Adipose tissue (tissue), 3 donors: ENCODE measurements around the gene PLSCR2. TPM values are rescaled to one million over a fixed set of nuclear protein-coding genes. Genes with fewer than 3 reads are reported as not detected.
"Not testable (repeated sequence)": the region's sequence is repeated elsewhere in the genome, so short reads cannot be mapped to it uniquely, and the experiment has no call there.

Experiments used
- H3K27ac ChIP-seq: one replicate; pipeline ENCODE4 v1.5.1; 2013; ENCODE audit warnings: low read depth, low read length
- WGBS, 3 donors: extraction: QIAGEN DNeasy Blood & Tissue Kit; methylation state at CpG; one replicate each; pipeline ENCODE4 v1.1.7; 2013; 5-methylcytosine and 5-hydroxymethylcytosine counted together
- polyA plus RNA-seq, 3 donors: library from polyadenylated mRNA; stranded (reverse); fragments of 200-250 nt; gene quantifications; one replicate each; pipeline ENCODE4 v1.2.3, GENCODE V29; 2013
- donor health status: healthy with polysubstance abuse.
- donor health status: Bipolar disorder and iron deficiency.
- donor health status: healthy.

Gene PLSCR2
- polyA plus RNA-seq, 3 donors, result 0.14 TPM; not detected in 2

DNA sequence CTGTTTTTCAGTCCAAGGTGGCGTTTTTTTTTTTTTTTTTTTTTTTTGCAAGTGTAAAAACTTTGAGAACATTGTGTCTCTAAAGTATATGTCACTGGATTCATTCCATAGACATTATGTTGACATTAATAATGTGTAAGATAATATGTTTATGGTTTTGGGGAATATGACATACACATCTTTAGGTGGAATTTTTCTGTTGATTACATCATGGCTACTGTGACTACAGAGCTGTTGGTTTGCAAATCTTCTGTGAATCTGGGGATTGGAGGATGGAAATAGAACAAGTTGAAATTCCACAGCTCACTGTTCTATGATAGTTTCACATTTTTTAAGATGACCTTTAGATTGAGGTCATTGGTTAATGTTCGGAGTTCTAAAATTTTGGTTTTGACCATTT lies 24.4 kb upstream of the PLSCR2 start:
- H3K27ac ChIP-seq, result no peak overlapping the region
- WGBS, 3 donors, result 86 to 95% (median 93%) methylated on average over 2 of the region's 2 CpGs

DNA sequence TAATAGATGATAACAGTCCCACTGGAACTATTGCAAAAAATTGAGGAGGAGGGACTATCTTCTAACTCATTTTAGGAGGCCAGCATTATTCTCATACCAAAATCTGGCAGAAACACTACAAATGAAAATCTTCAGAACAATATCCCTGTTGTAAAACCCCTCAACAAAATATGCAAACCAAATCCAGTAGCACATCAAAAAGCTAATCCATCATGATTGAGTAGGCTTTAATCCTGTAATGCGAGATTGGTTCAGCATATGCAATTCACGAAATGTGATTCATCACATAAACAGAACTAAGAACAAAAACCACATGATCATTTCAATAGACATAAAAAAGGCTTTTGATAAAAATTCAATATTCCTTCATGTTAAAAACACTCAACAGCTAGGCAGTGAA lies 23.9 kb upstream of the PLSCR2 start:
- whole genome bisulfite sequencing, 3 donors, result 63 to 83% (median 74%) methylated on average over 2 of the region's 2 CpGs
- no peak overlapping the region for H3K27ac ChIP-seq

DNA sequence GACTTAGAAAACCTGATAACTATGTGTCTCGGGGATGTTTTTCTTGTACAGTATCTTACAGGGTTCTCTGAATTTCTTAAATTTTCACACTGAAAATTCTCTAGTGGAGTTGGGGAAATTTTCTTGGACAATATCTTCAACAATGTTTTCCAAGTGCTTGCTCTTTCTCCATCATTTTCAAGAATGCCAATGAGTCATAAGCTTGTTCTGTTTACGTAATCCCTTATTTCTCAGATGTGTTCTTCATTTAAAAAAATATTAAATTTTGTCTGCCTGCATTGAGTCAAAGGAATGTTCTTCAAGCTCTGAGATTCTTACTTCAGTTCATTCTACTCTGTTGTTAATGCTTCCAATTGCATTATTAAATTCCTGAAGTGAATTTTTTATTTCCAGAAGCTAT lies 21.9 kb upstream of the PLSCR2 start:
- WGBS, 3 donors, result 40 to 79% (median 66%) methylated on average over 2 of the region's 2 CpGs
- H3K27ac ChIP-seq, result no peak overlapping the region

DNA sequence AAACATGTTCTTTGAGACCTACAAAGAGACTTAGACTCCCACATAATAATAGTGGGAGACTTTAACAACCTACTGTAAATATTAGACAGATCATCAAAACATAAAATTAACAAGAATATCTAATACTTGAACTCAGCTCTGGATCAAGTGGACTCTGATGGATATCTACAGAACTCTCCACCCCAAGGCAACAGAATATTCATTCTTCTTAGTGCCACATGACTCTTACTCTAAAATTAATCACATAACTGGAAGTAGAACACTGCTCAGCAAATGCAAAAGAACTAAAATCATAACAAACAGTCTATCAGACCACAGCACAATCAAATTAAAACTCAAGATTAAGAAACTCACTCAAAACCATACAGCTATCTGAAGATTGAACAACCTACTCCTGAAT lies 15.9 kb upstream of the PLSCR2 start:
- H3K27ac ChIP-seq, result no peak overlapping the region

DNA sequence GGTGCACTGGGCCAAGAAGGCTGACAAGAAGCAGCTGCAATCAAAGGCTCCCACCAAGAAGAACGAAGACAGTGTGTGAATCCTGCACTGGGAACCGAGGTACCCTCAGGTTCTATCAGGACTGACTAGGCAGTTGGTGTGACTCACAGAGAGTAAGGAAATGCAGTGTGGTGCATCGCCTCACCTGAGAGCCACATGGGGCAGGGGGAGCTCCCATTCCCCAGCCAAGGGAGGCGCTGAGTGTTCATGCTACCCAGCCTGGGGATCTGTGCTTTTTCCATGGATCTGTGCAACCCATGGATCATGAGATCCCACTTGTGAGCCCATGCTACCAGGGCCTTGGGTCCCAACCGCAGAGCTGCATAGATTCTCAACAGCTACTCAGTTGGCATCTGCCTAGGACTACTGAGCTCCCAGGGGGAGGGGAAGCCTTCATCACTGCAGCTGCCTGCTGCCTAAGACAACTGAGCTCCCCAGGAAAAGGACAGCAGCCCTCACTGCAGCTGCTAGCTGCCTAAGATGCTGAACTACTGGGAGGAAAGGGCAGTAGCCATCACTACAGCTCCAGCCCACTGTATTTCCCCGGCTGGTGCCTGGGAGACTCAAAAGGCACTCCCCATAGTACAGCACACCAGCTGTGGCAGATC lies 6.9 kb upstream of the PLSCR2 start:
- WGBS, 3 donors, result 91 to 94% (median 93%) methylated on average over 6 of the region's 6 CpGs
- no peak overlapping the region for H3K27ac ChIP-seq

DNA sequence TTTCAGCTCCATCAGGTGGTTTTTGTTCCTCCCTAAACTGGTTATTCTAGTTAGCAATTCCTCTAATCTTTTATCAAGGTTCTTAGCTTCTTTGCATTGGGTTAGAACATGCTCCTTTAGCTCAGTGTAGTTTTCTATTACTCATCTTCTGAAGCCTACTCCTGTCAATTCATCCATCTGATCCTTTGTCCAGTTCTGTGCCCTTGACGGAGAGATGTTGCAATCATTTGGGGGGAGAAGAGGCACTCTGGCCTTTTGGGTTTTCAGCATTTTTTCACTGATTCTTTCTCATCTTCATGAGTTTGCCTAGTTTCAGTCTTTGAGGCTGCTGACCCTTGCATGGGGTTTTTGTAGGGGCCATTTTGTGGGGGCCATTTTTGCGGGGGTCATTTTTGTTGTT lies 5.6 kb upstream of the PLSCR2 start:
- WGBS, 3 donors, result 85 to 92% (median 85%) methylated on average over 2 of the region's 2 CpGs

DNA sequence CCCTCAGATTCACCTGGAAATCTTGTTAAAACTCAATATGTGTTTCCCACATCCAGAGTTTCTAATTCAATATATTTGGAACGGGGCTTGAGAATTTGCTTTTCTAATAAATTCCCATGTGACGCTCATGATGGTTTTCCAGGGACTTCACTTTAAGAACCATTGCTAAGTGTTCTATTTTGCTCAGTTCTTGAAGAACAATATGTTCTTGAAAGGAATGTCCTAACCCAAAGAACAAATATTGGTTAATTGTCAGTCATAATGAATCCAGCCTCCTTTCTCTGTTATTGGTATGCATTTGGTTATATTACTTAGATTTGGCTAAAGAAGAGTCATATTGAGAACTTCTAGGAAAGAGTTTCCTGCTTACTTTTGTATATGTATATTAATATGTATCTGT lies 4.4 kb upstream of the PLSCR2 start:
- no peak overlapping the region for H3K27ac ChIP-seq
- WGBS, 3 donors, result 81 to 86% (median 84%) methylated on average over 2 of the region's 2 CpGs

More for the DNA sequence above, 5.6 kb upstream of the PLSCR2 start:
- not testable (repeated sequence) for H3K27ac ChIP-seq

DNA sequence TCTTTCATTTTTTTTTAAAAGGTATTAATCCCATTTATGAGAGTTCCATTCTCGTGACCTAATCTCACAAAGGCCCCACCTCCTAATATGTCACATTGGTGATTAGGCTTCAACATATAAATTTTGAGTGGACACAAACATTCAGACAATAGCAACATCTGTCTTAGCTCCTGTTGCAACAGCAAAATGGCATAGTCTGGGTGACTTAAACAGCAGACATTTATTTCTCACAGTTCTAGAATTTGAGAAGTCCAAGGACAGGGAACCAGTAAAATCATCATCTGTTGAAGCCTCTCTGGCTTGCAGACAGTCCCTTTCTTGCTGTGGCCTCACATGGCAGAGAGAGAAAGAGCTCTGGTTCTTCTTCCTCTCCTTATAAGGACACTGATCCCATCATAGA lies 3.2 kb upstream of the PLSCR2 start:
- H3K27ac ChIP-seq, result no peak overlapping the region
- WGBS, 3 donors, result 82 to 89% (median 86%) methylated on average over 1 of the region's 1 CpG

DNA sequence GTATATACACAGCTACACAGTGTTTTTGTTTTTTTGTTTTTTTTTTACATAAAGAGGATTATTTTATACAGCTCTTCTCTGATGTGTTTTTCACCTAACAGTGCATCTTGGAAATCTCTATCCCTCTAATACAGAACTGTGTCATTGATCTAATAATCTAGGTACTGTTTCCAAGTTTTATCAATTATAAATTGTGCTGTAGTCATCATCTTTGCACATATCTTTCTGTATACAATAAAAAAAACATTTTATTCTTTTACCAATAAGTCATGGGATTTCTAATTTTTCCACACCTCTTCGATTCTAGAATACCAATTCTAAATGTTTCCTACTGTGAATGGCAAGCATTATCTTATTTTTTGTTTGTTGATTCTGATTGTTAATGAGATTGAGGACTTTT lies 1.7 kb upstream of the PLSCR2 start:
- 91 to 94% (median 93%) methylated on average over 1 of the region's 1 CpG for WGBS, 3 donors

DNA sequence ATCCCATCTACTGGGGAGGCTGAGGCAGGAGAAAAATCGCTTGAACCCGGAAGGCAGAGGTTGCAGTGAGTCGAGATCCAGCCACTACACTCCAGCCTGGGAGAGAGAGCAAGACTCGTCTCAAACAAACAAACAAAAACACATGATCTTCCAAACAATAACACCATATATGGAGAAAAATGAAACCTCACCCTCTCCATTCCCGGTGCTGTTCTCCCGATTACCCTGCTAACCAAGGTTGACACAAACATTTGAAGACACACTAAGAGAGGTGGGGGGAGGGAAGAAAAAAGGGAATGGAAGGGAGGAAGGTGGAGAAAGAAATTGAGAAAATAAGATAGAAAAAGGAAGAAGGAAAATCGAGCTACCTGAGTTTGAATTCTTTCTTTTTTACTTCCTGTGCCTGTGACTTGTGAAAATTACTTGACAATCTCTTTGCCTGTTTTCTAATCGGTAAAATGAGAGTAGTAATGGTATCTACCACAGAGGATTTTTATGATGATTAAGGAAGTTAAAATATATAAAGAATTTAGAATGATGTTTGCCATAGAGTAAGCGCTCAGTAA lies 1.1 kb upstream of the PLSCR2 start:
- H3K27ac ChIP-seq, result no peak overlapping the region
- WGBS, 3 donors, result 88 to 90% (median 90%) methylated on average over 9 of the region's 9 CpGs

More for the DNA sequence above, 1.7 kb upstream of the PLSCR2 start:
- no peak overlapping the region for H3K27ac ChIP-seq

DNA sequence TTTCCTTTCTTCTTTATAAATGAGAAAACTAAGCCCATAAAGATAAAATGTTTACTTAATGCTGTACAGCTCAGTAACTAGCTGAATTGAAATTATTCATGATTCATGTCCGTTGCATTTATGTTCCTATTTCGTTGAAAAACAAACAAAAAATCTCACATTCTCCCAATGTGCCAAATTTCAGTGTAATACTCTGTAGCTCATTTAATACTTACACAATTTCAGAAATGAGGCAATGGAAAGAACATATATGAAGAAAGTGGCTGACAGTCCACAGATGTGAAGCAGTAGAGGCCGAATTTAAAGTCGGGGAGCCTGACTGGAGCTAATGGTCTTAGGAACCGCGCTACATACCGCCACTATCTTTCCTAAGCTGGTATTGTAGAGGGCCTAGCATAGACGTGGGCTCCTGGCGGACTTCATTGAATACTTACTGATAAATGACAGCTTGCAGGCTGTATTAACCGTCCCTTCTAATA lies 651 bp downstream of the PLSCR2 start:
- no peak overlapping the region for H3K27ac ChIP-seq
- WGBS, 3 donors, result 70 to 86% (median 78%) methylated on average over 10 of the region's 10 CpGs

DNA sequence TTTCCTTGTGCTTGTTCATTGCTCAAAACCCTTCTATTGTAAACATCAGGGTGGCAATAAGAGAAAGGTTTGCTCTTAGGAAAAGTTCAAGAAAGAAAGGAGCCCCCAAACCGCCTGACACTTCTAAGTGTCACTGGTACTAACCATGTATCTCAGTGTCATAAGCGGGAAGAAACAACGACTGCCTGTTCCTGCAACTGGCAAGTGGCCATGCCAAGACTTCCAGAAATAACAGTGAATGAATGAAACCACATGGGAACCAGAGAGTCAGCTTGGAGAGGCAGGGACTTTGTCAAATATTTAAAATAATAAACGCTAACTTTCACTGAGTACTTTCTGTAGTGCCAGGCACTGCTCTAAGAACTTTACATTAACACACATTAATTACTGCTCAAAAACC lies 1.1 kb downstream of the PLSCR2 start:
- WGBS, 3 donors, result 59 to 66% (median 59%) methylated on average over 4 of the region's 4 CpGs
- H3K27ac ChIP-seq, result no peak overlapping the region

DNA sequence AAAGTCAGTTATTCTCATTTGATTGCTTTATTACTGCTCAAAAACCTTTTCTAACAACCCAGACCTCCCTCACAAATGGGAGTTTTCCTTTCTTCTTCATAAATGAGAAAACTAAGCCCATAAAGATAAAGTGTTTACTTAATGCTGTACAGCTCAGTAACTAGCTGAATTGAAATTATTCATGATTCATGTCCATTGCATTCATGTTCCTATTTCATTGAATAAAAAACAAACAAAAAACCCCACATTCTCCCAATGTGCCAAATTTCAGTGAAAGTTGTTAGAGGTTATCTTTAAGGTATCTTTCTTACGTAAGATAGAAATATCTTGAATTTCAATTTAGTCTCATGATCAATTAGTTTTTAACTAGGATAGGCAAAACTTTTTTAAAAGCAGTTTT lies 2.8 kb downstream of the PLSCR2 start:
- WGBS, 3 donors, result 0 to 28% (median 15%) methylated on average over 1 of the region's 1 CpG
- no peak overlapping the region for H3K27ac ChIP-seq

DNA sequence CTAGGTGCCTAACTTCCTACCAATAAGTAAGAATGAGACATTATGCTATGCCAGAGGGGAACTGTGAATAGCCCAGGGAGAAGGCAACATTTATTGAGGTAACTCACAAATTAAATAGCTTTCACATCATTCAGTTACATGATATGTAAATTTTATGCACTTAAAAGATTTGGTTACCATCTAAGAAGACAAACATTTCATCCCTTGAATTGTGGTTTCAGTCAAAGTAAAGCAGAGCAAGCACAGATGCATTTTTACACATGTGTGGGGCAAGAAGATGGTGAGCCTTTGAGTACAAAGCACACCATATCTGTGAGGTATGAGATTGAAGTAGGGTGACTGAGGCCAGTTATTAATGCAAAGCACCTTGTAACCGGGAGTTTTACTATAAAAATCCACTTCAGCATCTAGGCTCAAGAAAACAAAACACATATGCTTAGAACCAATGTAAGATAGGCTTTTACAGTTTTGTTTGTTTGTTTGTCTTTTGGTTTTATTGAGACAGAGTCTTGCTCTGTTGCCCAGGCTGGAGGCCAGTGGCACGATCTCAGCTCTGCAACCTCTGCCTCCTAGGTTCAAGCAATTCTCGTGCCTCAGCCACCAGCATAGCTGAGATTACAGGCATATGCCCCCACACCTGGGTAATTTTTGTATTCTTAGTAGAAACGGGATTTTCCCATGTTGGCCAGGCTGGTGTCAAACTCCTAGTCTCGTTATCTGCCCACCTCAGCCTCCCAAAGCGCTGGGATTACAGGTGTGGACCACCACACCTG lies 3.5 kb downstream of the PLSCR2 start:
- no peak overlapping the region for H3K27ac ChIP-seq
- 82 to 93% (median 91%) methylated on average over 6 of the region's 6 CpGs for WGBS, 3 donors

DNA sequence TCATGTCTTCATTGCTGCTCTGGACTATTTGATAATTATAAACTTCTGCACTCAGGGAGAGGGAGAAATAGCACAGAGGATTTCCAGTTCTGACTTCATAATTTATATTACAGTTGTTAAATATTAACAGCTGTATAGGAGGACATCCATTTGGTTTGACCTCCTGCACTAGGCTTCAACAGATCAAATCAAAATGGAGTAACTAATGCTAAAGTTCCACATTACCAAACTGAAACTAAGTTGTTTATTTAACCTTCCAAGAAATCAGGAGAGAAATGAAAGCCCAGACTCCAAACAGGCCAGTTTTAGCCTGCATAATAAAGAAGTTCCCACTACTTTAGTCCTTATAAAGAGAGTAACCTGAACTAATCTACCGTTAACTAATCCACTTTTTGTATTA lies 4.6 kb downstream of the PLSCR2 start:
- WGBS, 3 donors, result 82 to 89% (median 84%) methylated on average over 1 of the region's 1 CpG
- H3K27ac ChIP-seq, result no peak overlapping the region

DNA sequence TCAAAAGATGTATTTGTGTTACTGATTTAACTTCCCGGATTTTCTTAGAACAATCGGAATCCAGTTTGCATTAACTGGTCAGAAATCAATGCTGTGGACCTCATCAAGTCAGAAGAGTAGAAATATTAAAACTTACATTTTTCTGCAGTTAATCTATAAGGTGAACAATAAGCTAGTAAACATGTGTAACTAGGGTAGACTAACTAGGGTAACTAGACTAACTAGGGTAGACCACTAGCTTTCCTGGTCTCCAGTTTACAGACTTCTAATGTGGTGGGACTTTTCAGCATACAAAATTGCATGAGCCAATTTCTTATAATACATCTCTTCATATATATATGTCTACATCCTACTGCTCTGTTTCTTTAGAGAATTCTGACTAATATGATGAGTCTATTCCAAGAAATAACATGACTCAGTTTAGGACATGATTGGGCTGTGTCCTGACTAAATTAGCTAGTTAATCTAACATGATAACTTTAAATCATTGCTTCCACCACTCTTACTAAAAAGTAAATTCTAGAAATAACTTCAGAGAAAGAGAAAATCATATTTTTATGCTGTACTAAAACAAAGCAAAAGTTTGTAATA lies 5.3 kb downstream of the PLSCR2 start:
- 93 to 98% (median 94%) methylated on average over 2 of the region's 2 CpGs for WGBS, 3 donors
- no peak overlapping the region for H3K27ac ChIP-seq

DNA sequence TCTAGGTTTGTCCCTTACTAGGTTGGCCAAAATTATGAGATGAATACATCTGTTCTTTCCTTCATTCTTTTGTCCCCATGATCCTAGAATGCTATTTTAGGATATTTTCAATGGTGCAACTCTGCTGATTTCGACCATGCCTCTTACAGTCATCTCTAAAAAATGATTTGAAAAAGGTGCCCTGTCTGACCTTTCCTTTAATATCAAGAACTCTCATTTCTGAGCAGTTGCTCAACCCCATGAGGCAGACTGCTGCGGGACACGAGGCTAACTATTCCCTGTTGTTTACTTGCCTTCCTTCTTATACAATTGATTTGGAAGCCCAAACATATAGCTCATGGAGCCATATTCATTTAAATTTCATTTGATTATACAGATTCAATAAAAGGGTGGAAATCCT lies 14.6 kb downstream of the PLSCR2 start:
- no peak overlapping the region for H3K27ac ChIP-seq

DNA sequence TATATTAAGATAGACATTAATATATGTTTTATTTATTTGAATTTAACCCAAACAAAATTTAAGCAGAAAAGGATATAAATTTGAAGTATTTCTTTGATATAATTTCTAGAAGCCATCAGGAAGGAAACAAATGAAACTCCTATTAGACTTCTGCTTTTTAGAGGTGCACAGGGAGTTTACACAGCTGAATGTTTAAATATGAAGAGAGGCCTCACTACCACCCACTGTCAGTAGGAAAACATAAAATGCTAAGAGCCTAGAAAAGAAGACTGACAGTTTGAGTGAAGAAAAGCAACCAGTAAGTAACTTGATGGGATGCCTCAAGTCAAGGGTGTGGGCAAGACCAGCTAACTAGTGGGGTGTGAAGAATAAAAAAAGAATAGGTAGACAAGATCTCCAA lies 19.7 kb downstream of the PLSCR2 start:
- no peak overlapping the region for H3K27ac ChIP-seq

More for the DNA sequence above, 14.6 kb downstream of the PLSCR2 start:
- 77 to 91% (median 89%) methylated on average over 3 of the region's 3 CpGs for WGBS, 3 donors

DNA sequence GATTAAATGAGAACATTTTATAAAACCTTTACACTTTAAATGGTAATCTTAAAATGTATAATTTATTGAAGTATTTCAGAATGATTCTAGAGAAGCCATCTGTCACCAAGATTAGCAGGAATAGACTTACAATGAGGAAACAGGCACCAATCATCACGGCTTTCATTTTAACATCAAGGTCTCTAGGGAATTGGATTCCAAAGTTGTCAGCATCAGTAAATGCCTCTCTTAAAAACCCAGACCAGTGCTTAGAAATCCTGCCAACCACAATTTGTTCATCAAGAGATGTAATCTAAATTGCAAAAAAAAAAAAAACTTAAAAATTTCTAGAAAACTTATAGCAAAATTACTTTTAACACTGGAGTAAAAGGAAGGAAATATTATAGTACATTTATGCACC lies 20.3 kb downstream of the PLSCR2 start:
- H3K27ac ChIP-seq, result no peak overlapping the region
- 42 to 79% (median 56%) methylated on average over 1 of the region's 1 CpG for WGBS, 3 donors
